ENCODE measurements around the gene PRM3. TPM values are rescaled to one million over a fixed set of nuclear protein-coding genes. Genes with fewer than 3 reads are reported as not detected.

The PRM3 gene
- total and polyA plus RNA-seq, 2 of the 8 experiments (the other 6 are each of a cell fraction or from before 2014, with no cell fraction given): not detected

GRCh38 chr16:11271610-11272009, 1.8 kb downstream of the PRM3 start (continued):
- TF ChIP-seq EZH2 (IDR thresholded peaks at IDR 0.05; ENCODE audit: low read depth, low read length, severe bottlenecking) (no peak), SP2 (IDR thresholded peaks at IDR 0.05; ENCODE audit: low read length) (no peak), TEAD4 (IDR thresholded peaks at IDR 0.05; ENCODE audit: low read depth, low read length) (no peak), POLR2AphosphoS5 (IDR thresholded peaks at IDR 0.05; ENCODE audit: low read depth, low read length) (no peak), TBP (IDR thresholded peaks at IDR 0.05; ENCODE audit: low read depth, low read length) (no peak)
